Kidney capillary endothelial cell (primary cell): ENCODE data around the gene SMIM20.
"Not testable (repeated sequence)": the region's sequence is repeated elsewhere in the genome, so short reads cannot be mapped to it uniquely, and the experiment has no call there.

Experiments
- DNase-seq: peaks from one replicate; pipeline ENCODE4 v3.0.0-alpha.2; 2018; ENCODE audit warnings: low spot score

SMIM20 gene

GRCh38 chr4:25913851-25914669 lies at the start of gene SMIM20:
Gene SMIM20, plus strand, starts transcription at chr4:25914220. Its CDS starts 94 bp downstream, at chr4:25914314.
- peak; percentile 77 for DNase-seq

GRCh38 chr4:25865586-25865985 lies 48.4 kb upstream of the SMIM20 start:
- DNase-seq, result no peak

GRCh38 chr4:25866401-25866800 lies 47.6 kb upstream of the SMIM20 start:
- not testable (repeated sequence) for DNase-seq

- no peak for DNase-seq
Observed at GRCh38 chr4:25867781-25868294, 46.2 kb upstream of the SMIM20 start.

GRCh38 chr4:25870081-25870480 lies 43.9 kb upstream of the SMIM20 start:
- DNase-seq, result no peak

- DNase-seq, result no peak
Observed at GRCh38 chr4:25872851-25873631, 41.0 kb upstream of the SMIM20 start.

GRCh38 chr4:25873632-25874129 lies 40.3 kb upstream of the SMIM20 start:
- no peak for DNase-seq

- no peak for DNase-seq
Observed at GRCh38 chr4:25874655-25875054, 39.4 kb upstream of the SMIM20 start.

GRCh38 chr4:25875281-25875745 lies 38.7 kb upstream of the SMIM20 start:
- DNase-seq, result no peak

- no peak for DNase-seq
Observed at GRCh38 chr4:25878676-25879075, 35.3 kb upstream of the SMIM20 start.

GRCh38 chr4:25879091-25879584 lies 34.9 kb upstream of the SMIM20 start:
- no peak for DNase-seq

GRCh38 chr4:25879587-25879986 lies 34.4 kb upstream of the SMIM20 start:
- DNase-seq, result no peak

GRCh38 chr4:25879991-25880651 lies 33.9 kb upstream of the SMIM20 start:
- DNase-seq, result no peak

GRCh38 chr4:25881193-25881592 lies 32.8 kb upstream of the SMIM20 start:
- no peak for DNase-seq

GRCh38 chr4:25882226-25882625 lies 31.8 kb upstream of the SMIM20 start:
- DNase-seq, result no peak

GRCh38 chr4:25883565-25883964 lies 30.5 kb upstream of the SMIM20 start:
- DNase-seq, result no peak

GRCh38 chr4:25884031-25884782 lies 29.8 kb upstream of the SMIM20 start:
- DNase-seq, result peak; percentile 76

- no peak for DNase-seq
Observed at GRCh38 chr4:25888781-25889180, 25.2 kb upstream of the SMIM20 start.

- DNase-seq, result no peak
Observed at GRCh38 chr4:25889589-25890503, 24.2 kb upstream of the SMIM20 start.
